Subcutaneous adipose tissue (tissue), 4 donors: ENCODE measurements around the gene VPS45. TPM values are rescaled to one million over a fixed set of nuclear protein-coding genes. Genes with fewer than 3 reads are reported as not detected.

Experiments used
- total RNA-seq, 4 donors: library from RNA; depleted of rRNA; stranded (reverse); fragments of >200 nt; gene quantifications; one replicate each; pipeline ENCODE4 v1.1.0, GENCODE V29; 2016
- TF ChIP-seq, protein P1 (sequence below): fragments of 450-650 bp; IDR thresholded peaks from one replicate; pipeline ENCODE4 v1.5.1; 2016; ENCODE audit warnings: low read depth, mild to moderate bottlenecking, control low read depth, antibody characterized with exemption, moderate library complexity

The VPS45 gene, protein sequence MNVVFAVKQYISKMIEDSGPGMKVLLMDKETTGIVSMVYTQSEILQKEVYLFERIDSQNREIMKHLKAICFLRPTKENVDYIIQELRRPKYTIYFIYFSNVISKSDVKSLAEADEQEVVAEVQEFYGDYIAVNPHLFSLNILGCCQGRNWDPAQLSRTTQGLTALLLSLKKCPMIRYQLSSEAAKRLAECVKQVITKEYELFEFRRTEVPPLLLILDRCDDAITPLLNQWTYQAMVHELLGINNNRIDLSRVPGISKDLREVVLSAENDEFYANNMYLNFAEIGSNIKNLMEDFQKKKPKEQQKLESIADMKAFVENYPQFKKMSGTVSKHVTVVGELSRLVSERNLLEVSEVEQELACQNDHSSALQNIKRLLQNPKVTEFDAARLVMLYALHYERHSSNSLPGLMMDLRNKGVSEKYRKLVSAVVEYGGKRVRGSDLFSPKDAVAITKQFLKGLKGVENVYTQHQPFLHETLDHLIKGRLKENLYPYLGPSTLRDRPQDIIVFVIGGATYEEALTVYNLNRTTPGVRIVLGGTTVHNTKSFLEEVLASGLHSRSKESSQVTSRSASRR
- total RNA-seq: 10 to 100 TPM; 28.1 to 54.6 (median 38.4) TPM

DNA sequence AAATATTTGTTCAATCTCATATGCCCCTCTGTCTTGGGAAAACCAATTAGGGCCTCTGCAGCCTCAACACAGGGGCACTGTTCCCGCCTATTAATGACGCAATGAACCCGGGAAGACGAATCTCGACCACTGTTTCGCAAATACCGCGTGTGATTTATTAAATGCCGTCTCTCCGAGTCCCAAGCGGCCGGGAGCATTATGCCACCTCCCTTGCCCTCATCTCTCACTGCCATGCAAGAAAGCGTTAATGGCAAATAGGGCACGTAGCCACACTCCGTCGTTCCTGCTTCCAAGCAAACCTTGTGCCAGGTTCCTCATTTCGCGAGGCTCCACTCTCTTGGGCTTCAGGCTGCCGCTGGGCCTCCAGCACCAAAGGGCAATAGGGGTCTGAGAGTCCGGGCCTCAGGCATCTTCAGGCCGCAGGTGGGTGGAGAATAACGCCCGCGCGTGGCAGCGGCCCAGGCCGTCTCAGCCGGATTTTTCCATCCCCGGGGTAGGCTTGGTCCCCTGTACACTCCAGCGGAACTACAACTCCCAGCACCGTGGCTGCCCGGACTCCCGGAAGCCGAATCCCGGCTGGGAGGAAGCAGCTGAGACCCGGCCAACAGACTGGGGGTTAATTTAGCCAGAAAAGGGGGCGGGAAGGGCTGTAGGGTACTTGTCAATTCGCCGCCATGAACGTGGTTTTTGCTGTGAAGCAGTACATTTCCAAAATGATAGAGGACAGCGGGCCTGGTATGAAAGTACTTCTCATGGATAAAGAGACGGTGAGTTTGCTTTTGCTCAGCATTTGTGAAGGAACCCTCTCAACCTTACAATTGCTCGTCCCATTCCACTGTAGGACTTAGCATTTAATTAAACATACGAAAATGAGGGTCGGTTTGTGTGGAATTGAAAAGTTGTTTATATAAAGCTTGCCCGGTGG is at the start of gene VPS45:
Gene VPS45 (plus strand): TSS at position 593 of the 925 bp plus-strand sequence. CDS start 82 bp downstream, at position 675.
- TF ChIP-seq, protein P1, sequence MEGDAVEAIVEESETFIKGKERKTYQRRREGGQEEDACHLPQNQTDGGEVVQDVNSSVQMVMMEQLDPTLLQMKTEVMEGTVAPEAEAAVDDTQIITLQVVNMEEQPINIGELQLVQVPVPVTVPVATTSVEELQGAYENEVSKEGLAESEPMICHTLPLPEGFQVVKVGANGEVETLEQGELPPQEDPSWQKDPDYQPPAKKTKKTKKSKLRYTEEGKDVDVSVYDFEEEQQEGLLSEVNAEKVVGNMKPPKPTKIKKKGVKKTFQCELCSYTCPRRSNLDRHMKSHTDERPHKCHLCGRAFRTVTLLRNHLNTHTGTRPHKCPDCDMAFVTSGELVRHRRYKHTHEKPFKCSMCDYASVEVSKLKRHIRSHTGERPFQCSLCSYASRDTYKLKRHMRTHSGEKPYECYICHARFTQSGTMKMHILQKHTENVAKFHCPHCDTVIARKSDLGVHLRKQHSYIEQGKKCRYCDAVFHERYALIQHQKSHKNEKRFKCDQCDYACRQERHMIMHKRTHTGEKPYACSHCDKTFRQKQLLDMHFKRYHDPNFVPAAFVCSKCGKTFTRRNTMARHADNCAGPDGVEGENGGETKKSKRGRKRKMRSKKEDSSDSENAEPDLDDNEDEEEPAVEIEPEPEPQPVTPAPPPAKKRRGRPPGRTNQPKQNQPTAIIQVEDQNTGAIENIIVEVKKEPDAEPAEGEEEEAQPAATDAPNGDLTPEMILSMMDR: no peak

DNA sequence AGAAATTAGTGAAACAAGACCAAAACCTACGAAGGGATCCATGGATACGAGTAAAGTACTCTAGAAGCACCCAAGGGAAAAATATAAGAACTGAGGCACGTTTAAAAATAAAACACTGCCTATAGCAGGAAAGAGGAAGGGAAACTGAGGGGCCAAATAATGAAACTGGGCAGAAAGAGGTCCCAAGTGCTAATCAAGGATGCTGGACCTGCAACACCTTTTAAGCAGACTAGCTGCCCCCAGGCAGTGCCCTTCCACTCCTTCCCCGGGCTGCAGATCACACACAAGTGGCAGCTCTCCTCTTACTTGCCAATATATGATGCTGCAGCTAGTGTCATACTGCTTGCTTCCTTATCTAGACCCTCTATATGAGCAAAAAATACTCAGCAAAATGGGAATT is 49.4 kb upstream of the VPS45 start:
- TF ChIP-seq, protein P1: no peak

DNA sequence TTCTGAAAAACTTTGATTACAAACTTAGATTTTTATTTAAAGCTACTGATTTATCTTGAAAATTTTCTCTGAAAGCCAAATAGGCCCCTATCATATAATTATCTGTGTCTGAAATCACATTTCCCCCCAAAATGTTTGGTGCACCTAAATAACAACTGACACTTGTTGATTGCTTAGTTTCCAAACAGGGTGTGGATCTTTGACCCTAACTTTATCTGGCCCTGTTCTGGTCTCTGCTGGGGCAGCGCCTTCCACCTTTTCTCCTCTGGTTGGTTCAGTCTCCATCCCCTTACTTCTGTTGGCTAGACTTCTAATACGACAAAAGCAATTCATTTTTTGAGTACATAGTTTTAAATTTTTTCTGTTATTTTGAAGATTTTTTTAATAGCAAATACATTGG is 46.9 kb upstream of the VPS45 start:
- TF ChIP-seq, protein P1: no peak

DNA sequence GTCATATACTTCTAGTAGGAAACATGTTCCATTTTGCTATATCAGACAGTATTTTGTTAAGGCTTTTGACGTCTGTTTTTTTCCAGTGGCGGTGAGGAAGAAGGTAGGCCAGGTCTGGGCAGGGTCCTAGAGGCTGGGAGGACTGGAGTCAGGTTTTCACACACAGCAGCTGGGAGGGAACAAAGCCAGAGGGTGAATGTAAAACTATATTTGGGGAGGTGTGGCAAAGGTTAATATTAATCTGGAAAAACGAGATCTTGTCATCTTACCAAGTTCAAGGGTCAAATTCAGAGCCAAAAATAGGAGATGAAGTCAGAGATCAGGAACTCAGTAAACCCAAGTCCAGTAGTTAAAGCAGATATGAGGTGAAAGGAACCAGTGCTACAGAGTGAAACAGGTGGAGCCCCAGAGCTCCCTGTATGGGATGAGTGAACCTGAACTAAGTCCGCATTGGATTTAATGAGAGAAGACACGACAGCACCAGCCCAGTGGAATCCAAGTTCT is 46.3 kb upstream of the VPS45 start:
- TF ChIP-seq, protein P1: no peak

DNA sequence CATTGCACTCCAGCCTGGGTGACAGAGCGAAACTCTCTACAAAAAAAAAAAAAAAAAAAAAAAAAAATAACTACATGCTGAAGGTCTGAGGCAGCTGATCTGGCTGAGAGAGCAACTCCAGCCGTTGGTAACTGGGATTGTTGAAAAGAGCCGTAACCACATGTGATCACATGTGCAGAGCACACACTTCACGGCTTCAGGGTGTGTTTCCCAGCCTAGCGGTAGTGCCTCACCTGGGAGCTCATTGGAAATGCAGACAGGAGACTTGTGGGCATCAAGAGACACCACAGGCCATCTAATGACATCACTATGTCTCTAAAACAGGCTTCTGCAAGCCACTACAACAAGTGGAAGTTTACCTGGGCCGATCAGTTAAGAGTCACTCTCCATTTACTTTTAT is 45.2 kb upstream of the VPS45 start:
- TF ChIP-seq, protein P1: no peak

DNA sequence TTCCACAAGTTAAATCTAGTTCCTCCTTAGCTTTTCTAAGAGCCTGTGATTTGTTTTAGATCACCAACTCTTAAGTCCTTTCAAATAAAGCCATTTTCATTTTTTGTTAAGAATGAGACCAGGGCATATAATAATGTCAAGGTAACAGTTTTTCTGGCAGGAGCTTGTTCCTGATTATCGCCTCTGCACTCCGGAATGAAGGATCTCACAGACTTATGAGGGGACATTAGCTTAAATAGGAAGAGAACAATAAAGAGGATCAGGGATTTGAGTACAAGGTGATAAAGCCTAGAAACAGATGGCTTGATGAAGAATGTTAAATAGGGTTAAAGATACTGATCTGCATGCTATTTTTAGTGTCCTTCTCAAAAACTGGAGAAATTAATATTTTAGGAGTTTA is 43.4 kb upstream of the VPS45 start:
- TF ChIP-seq, protein P1: no peak

DNA sequence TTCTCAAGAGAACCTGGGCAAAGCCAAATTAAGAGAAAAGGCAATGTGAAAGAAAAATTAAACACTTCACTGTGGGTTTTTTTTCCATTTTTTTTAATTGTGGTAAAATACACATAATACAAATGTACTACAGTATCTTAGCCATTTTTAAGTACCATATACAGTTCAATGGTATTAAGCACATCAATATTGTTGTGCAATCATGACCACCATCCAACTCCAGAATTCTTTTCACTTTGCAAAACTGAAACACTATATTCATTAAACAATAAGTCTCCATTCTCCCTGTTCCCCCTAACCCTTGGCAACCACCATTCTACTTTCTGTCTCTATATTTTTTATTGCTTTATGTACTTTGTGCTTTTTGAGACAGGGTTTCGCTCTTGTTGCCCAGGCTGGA is 39.3 kb upstream of the VPS45 start:
- TF ChIP-seq, protein P1: no peak
